HCT116 (cell line): ENCODE measurements around the gene FEV.

Experiments
- CTCF ChIP-seq, 3 experiments: fragments of 200-600 bp in 1 of 3; sonication (generic) in 1 of 3; IDR thresholded peaks in 2 of 3; conservative IDR thresholded peaks in 1 of 3; 2 replicates each; pipeline ENCODE4 v1.5.1; 2012 to 2017; ENCODE audit warnings: low read depth in 2 of 3, low read length in 2 of 3, antibody characterized with exemption in 1 of 3, borderline replicate concordance in 1 of 3, control low read depth in 1 of 3, mild to moderate bottlenecking in 1 of 3, mixed read lengths in 1 of 3, mixed run types in 1 of 3, moderate library complexity in 1 of 3; ENCODE audit not compliant: insufficient read depth in 1 of 3
- EZH2 ChIP-seq: fragments of 200-600 bp; sonication (generic); IDR thresholded peaks from 2 replicates; pipeline ENCODE4 v1.6.1; 2017; ENCODE audit warnings: antibody characterized with exemption, mixed run types
- POLR2A ChIP-seq: IDR thresholded peaks from 2 replicates; pipeline ENCODE4 v1.7.0; 2011; ENCODE audit warnings: borderline replicate concordance; ENCODE audit not compliant: insufficient read depth, insufficient read length; ENCODE audit errors: extremely low read depth
- POLR2AphosphoS5 ChIP-seq: IDR thresholded peaks from 2 replicates; pipeline ENCODE4 v1.6.1; 2011; ENCODE audit warnings: mild to moderate bottlenecking, low read depth, low read length, moderate library complexity
- SIN3A ChIP-seq: IDR thresholded peaks from 2 replicates; pipeline ENCODE4 v1.6.1; 2012; ENCODE audit warnings: low read depth
- SP1 ChIP-seq: IDR thresholded peaks from 2 replicates; pipeline ENCODE4 v1.6.1; 2012; ENCODE audit warnings: low read depth
- TCF7L2 ChIP-seq: IDR thresholded peaks from 2 replicates; pipeline ENCODE4 v1.7.0; 2011; ENCODE audit warnings: borderline replicate concordance, inconsistent platforms; ENCODE audit not compliant: insufficient read depth, insufficient read length; ENCODE audit errors: extremely low read depth
- ZBTB33 ChIP-seq: IDR thresholded peaks from 2 replicates; pipeline ENCODE4 v1.6.1; 2011; ENCODE audit warnings: mild to moderate bottlenecking, low read length, moderate library complexity; ENCODE audit not compliant: insufficient replicate concordance; ENCODE audit errors: extremely low read depth
- ZNF274 ChIP-seq: fragments of 200-500 bp; sonication (Bioruptor generic); IDR thresholded peaks from 2 replicates; pipeline ENCODE4 v1.6.1; 2014; ENCODE audit warnings: mild to moderate bottlenecking, low read depth, low read length, inconsistent platforms

- TF ChIP-seq SP1 (no peak), SIN3A (no peak), CTCF (IDR thresholded peaks at IDR 0.05 in 2 of 3, conservative IDR thresholded peaks at IDR 0.05 in 1 of 3; ENCODE audit: borderline replicate concordance in 1 of 3, insufficient read depth in 1 of 3, low read depth in 2 of 3, low read length in 2 of 3) (no peak), ZNF274 (no peak), POLR2A (no peak), POLR2AphosphoS5 (no peak), TCF7L2 (no peak), EZH2 (no peak), ZBTB33 (no peak)
These were observed 1.3 kb upstream of the FEV start for GRCh38 chr2:218986148-218986761.
